DMS153 treated with DMSO at 0.1 percent for 48 hours (cell line): ENCODE results near the gene LIN7C.

Experiments
- DNase-seq: peaks from one replicate; lab custom pipeline; 2025; ENCODE audit not compliant: unreplicated experiment; lab: John Stamatoyannopoulos, UW

Gene LIN7C

DNA sequence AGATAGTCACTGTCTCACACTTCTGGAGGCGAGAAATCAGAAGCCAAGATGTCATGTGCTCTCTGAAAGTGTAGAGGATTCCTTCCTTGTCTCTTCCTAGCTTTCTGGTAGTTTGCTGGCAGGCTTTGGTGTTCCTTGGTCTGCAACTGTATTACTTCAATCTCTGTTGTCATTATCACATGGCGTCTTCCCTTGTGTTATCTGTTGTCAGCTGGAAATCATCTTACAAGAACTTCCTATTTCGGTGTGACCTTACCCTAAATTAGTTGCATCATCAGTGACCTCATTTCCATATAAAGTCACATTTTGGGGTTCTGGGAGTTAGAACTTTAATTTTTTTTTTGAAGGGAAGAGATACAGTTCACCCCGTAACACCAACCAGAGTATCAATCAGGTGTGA, 3.3 kb upstream of the LIN7C start:
- no peak for DNase-seq

DNA sequence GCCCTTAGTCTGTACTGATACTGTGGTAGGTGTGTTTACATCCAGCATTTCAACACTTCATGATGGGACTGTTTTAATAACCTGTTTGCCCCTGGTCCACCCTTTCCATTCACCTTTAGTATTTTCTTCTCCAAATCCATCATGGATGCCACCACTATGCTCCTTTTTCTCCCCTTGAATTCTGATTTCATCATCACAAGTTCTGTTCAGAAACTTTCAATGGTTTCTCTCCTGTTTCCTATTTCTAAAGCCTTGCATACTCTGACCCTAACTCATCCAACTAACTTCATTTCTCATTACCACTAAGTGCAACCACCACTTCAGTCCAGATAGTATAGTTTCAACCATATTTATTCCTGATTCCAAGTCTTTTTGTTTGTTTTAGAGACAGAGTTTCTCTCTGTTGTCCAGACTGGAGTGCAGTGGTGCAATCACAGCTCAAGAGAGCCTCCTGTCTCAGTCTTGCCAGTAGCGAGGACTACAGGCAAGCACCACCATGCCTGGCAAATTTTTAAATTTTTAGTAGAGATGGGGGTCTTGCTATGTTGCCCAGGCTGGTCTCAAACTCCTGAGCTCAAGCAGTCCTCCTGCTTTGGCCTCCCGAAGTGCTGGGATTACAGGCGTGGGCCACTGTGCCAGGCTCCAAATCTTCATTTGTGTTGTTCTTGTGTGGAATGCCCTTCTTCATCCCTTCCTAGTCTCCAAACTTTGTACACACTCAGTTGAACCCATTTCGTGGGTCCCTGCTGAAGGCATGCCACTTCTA, 1.2 kb upstream of the LIN7C start:
- DNase-seq = no peak

DNA sequence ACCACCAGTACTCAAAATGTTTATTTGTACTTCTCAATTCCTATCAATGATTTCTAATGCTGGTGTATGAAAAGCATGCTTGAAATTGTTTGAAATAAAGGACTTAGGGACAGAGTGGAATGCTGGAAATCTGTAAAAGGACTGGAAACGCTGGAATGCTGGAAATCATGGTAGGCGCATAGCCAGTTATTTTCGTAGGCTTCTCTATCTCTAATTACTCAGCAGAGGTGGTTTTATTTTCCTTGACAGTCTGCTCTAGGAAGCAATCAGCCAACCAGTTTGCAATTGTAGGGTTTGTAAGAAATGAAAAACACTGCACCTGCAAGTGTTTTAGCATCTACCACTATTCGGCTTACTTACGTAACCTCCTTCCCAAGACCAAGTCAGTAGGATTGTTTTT, 788 bp downstream of the LIN7C start:
- DNase-seq = no peak

DNA sequence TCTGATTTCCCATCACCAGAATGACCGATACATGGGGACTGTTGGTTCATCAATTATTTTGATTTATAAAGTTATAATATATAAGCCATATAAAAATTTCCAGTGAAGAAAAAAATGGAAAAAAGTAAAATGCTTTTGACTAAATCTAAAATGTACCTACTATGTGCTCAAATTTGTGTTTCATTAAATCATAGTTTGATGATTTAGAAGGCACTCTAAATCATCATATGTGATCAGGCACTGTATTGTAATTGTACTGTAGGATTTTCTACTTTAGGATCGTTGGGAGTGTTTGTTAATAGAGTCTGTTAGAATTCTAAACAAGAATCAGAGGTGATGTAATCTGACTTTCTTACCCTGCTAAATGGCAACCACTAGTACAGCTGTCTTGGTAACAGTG, 2.4 kb downstream of the LIN7C start:
- DNase-seq = no peak

DNA sequence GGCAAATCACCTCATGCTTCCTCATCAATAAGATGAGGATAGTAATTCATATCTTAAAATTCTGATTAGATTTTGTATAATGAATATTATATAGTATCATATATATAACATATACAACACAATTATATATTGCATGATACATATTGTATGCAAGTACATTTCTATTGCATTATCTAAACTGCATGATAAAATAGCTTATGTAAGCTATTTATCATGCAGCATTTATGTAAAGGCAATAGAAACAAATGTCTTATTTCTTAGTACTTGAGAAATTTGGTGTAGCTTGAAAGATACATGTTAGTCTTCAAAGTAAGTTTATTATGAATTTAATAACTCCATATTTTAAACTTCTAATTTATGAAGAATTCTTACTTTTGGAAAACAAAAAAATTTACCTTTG, 5.5 kb downstream of the LIN7C start:
- DNase-seq = no peak

GRCh38 chr11:27497911-27498310, 8.7 kb downstream of the LIN7C start:
- no peak for DNase-seq

- no peak for DNase-seq
Observed at GRCh38 chr11:27497284-27497866, 9.2 kb downstream of the LIN7C start.

DNA sequence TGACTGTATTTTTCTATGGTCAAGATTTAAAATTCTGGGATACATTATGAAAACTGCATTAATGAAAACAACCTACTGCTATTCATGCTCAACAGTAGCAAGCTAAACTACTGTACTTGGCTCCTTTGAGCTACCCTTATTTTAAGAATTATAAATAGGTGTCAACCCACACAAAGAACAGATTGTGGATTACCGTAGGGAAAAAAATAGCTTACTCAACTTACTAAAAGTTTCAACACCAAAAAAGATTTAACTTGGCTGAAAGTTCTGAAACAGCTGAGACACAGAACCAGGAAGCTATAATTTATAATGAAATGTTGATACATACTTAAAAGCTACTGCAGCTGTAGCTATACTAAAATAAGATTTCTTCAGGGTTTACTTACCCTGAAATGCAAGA, 10.1 kb downstream of the LIN7C start:
- no peak for DNase-seq

- no peak for DNase-seq
Observed at GRCh38 chr11:27495710-27496300, 10.8 kb downstream of the LIN7C start.

GRCh38 chr11:27489092-27489491, 17.5 kb downstream of the LIN7C start:
- DNase-seq = no peak

DNA sequence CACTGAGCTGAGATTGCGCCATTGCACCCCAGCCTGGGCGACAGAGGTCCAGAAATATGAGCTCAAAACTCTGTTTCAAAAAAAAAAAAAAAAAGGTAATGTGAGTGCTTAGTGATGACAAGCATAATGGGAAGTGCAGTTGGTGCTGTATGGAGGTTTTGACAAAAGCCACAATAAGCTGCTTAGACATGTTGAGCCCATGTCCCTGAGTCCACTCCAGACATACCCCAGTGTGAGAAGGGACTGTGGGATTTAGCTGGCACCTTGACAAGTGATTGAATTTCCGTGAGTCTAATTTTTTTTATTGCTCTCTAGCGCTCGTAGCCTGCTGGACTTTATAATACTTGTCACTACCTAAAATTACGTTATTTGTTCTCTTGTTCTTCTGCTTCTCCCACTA, 18.9 kb downstream of the LIN7C start:
- no peak for DNase-seq

GRCh38 chr11:27485930-27486773, 20.4 kb downstream of the LIN7C start:
- DNase-seq = peak; percentile 69

GRCh38 chr11:27482793-27483192, 23.8 kb downstream of the LIN7C start:
- no peak for DNase-seq

DNA sequence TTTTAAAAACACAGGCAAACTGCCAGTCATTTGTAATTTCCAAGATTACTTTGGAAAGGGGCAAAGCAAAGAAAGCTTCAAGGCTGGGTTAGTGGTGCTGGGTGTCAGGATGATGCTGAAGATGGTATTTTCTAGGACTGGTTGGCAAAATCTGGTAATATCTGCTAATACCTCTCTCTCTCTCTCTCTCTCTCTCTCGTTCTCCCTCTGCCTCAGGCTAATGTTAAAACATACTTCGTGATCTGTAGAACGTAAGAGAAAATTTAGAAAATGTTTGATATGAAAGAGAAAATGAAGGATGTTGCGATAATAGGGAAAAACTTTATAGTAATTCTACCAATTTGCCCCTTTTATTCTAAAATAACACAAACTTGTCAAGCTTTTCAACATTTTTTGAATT, 24.6 kb downstream of the LIN7C start:
- no peak for DNase-seq

- no peak for DNase-seq
Observed at GRCh38 chr11:27477831-27478230, 28.7 kb downstream of the LIN7C start.

GRCh38 chr11:27477243-27477642, 29.3 kb downstream of the LIN7C start:
- DNase-seq = no peak

- DNase-seq = no peak
Observed at GRCh38 chr11:27475622-27476021, 30.9 kb downstream of the LIN7C start.

- DNase-seq = no peak
Observed at GRCh38 chr11:27473017-27473406, 33.6 kb downstream of the LIN7C start.

DNA sequence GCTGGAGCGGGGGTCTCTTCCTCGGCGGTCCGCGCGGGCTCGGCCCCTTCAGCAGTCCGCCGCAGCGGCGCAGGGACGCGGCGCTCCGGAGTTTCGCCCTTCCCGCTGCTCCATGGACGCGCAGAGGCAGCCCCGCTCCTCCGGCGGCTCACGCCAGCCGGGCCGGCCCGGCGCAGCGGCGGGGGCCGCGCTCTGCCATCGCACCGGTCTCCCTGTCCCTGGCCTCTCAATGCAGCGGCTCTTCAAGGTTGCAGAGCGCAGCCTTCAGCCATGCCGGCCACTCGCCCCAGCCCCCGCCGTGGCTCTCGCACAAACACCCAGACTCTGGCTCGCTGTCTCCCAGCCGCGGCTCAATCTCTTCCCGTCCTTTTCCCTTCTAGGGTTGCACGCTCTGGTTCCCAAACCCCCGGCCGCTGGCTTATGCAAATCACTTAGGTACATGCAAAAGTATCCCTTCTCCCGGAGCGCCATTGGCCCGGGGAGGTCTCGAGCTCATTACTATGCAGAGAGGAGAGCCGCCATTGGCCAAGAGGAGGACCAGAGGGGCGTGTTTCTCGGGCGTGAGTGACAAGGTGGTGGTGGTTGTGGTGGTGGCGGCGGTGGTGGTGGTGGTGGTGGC, 34.1 kb downstream of the LIN7C start, which contains the start of gene LGR4:
TSS of gene LGR4 (minus strand) at position 393 of the 619 bp plus-strand sequence. CDS start 488 bp downstream, outside the sequence.
- DNase-seq = peak; percentile 79

DNA sequence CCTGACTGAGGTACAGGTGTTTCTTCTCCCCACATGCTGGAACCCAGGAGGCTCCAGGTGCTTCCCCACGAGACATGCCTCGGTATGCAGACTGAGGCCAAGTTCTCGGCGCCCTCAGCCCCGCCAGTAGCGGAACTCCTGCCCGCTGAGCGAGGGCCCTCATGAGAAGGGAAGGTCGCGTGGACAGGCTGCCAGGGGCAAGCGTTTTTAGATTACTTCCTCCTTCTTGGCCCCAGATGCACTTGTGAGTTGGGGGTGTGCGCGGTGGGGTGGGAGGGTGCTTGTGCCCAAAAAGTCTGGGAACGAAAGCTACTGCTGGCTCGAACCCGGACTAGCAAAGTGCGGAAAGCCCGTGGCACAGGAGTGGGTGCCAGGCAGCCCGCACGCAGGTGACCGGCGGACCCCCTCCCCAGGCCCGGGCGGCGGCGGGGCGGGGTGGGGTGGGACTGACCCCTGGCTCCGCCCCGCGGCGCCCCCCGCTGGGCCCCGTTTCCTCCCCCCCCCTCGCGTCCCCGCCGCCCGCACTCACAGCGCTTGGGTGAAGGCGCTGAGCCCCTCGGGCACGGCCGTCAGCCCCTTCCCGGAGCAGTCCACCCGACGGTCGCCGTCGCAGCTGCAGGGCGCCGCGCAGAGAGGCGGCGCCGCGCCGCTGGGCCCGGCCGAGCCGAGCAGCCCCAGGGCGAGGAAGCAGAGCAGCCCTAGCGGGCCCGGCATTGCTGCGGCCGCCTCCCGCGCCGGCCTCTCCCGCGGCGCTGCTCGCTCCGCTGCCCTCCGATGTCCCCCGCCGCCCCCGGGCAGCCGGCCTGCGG, 34.8 kb downstream of the LIN7C start:
- DNase-seq = no peak
